Ovary (tissue), 9 donors: Measurements from ENCODE around the gene PBX1. TPM values are rescaled to one million over a fixed set of nuclear protein-coding genes. Genes with fewer than 3 reads are reported as not detected.

Experiments used
- DNase-seq, 5 donors: peaks; one replicate each; pipeline ENCODE4 v3.0.0-alpha.2; 2019 to 2020
- H3K27ac ChIP-seq, 2 donors: fragments of 200-600 bp; one replicate each; pipeline versions ENCODE4 v1.5.1 to v1.8.0; 2019 to 2022
- H3K27me3 ChIP-seq: fragments of 200-600 bp; one replicate; pipeline ENCODE4 v1.8.0; 2022
- H3K36me3 ChIP-seq: fragments of 200-600 bp; sonication (generic); one replicate; pipeline ENCODE4 v1.5.1; 2019
- H3K4me1 ChIP-seq: one replicate; pipeline ENCODE4 v1.8.1; 2013; ENCODE audit warnings: mild to moderate bottlenecking, moderate library complexity; ENCODE audit not compliant: insufficient read depth
- H3K4me3 ChIP-seq: fragments of 200-600 bp; sonication (generic); one replicate; pipeline ENCODE4 v1.5.1; 2017
- H3K9me3 ChIP-seq, 2 donors: fragments of 200-600 bp in 1 of 2; sonication (generic) in 1 of 2; one replicate each; pipeline versions ENCODE4 v1.5.1 to v1.8.1; 2013 to 2019; ENCODE audit warnings: mild to moderate bottlenecking in 1 of 2, moderate library complexity in 1 of 2
- EP300 ChIP-seq: sonication (generic); formaldehyde crosslinking; IDR thresholded peaks from one replicate; pipeline ENCODE4 v1.6.1; 2017; ENCODE audit warnings: antibody characterized with exemption
- POLR2A ChIP-seq: fragments of 450-650 bp; IDR thresholded peaks from one replicate; pipeline ENCODE4 v1.6.1; 2017; ENCODE audit warnings: antibody characterized with exemption, mild to moderate bottlenecking, moderate library complexity
- WGBS, 3 donors: extraction: QIAGEN DNeasy Blood & Tissue Kit in 1 of 3; methylation state at CpG; one replicate each; pipeline versions ENCODE4 v1.1.5 to v1.1.7; 2013 to 2017; 5-methylcytosine and 5-hydroxymethylcytosine counted together
- intact Hi-C, 4 donors: fragments of 100-400 bp; cut with DNase I; formaldehyde crosslinking; loops; one replicate each; pipeline versions ENCODE4 v1.11.0 to v1.15.1; 2022 to 2023
- polyA plus RNA-seq, 2 donors: library from polyadenylated mRNA; stranded (reverse); fragments of 200-250 nt in 1 of 2; fragments of 350-450 nt in 1 of 2; fragmentation: Illumina TruSeq in 1 of 2; extraction: RNeasy Lipid Tissue Mini Kit (QIAGEN cat#74804) in 1 of 2; gene quantifications; one replicate each; pipeline ENCODE4 v1.2.3, GENCODE V29; 2013 to 2014
- total RNA-seq, 7 donors: library from RNA; depleted of rRNA in 2 of 7; stranded (reverse); fragments of >200 nt in 2 of 7; fragmentation: NEBNext Ultra II Directional in 3 of 7; extraction: Animal tissue kit (Norgen Biotek cat#: 25700) in 3 of 7; gene quantifications; one replicate each; pipeline versions ENCODE4 v1.1.0 to v1.2.4, GENCODE V29; 2016 to 2023
- TF ChIP-seq, protein P1 (sequence below), 3 donors: fragments of 450-650 bp in 2 of 3; fragments of 200-600 bp in 1 of 3; IDR thresholded peaks; one replicate each; pipeline versions ENCODE4 v1.5.1 to v1.8.0; 2016 to 2022; ENCODE audit warnings: antibody characterized with exemption in 3 of 3, mild to moderate bottlenecking in 1 of 3
- donor health status: DM: no; HTN: no; CAD: no; lungs with moderate emphysema.
- donor health status: DM: no; HTN: no; CAD: no.
- donor health status: Bipolar disorder and iron deficiency.
- donor health status: DM: yes; HTN: yes; CAD: no.
- donor health status: DM: no; HTN: no; CAD: no.
- donor health status: DM: yes; HTN: yes; CAD: no.

Gene PBX1
- total and polyA plus RNA-seq, 9 donors, result 43.7 to 220 (median 142) TPM

DNA sequence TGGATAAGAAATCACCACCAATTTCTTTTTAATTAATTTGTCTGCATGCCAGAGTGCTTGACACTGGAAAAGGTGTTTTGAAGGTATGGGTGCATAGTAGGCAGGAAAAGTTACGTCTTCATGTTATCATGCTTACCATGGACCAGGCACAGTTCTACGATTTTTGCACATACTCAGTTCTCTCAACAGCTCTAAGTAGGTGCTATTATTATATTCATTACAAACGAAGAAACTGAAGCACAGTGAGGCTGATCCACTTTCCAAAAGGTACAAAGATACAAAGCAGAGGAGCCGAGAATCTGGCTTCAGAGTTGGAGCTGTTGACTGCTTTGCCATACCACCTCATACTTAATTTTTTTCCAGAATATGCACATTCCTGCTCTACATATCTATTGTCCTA is 306.4 kb downstream of the PBX1 start:
- 88 to 89% (median 89%) methylated on average over 4 of the region's 4 CpGs for WGBS, 3 donors
- no peaks in the 10 kb centered on the region for H3K27me3 ChIP-seq

DNA sequence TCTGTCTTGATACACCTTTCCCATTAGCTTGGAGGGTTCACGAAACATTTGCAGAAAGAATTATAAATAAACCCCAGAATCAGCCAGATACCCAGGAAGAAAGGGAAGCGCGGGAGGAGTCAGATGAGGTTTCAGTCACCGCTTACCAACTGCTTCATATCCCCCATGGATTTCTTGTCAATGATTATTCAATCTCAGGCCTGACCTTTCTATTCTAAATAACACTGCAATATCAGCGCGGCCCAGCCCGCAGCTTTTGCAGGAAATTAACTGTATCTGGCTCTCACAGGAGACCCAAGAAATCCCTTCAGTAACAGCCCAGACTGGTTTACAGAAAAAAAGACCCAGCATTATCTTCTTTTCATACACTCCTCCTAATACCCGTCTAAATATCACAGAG is 308.6 kb downstream of the PBX1 start:
- Histone ChIP-seq H3K4me3 (no peak overlapping the region), H3K27me3 (no peaks in the 10 kb centered on the region), H3K36me3 (no peaks in the 10 kb centered on the region), H3K27ac (no peak overlapping the region), H3K9me3 (no peaks in the 10 kb centered on the region), H3K4me1 (no peaks in the 10 kb centered on the region)
- no peak for TF ChIP-seq EP300
- TF ChIP-seq POLR2A, result no peak
- TF ChIP-seq, protein P1, sequence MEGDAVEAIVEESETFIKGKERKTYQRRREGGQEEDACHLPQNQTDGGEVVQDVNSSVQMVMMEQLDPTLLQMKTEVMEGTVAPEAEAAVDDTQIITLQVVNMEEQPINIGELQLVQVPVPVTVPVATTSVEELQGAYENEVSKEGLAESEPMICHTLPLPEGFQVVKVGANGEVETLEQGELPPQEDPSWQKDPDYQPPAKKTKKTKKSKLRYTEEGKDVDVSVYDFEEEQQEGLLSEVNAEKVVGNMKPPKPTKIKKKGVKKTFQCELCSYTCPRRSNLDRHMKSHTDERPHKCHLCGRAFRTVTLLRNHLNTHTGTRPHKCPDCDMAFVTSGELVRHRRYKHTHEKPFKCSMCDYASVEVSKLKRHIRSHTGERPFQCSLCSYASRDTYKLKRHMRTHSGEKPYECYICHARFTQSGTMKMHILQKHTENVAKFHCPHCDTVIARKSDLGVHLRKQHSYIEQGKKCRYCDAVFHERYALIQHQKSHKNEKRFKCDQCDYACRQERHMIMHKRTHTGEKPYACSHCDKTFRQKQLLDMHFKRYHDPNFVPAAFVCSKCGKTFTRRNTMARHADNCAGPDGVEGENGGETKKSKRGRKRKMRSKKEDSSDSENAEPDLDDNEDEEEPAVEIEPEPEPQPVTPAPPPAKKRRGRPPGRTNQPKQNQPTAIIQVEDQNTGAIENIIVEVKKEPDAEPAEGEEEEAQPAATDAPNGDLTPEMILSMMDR (IDR thresholded peaks at IDR 0.05), result no peak
- no peak for DNase-seq
- 51 to 73% (median 54%) methylated on average over 8 of the region's 8 CpGs for WGBS, 3 donors
- intact Hi-C loops, result no loop called here

More for the DNA sequence above, 306.4 kb downstream of the PBX1 start:
- Histone ChIP-seq H3K4me3 (no peak overlapping the region), H3K9me3 (no peaks in the 10 kb centered on the region), H3K27ac (no peak overlapping the region), H3K36me3 (no peaks in the 10 kb centered on the region), H3K4me1 (no peaks in the 10 kb centered on the region)
- TF ChIP-seq EP300 (no peak), POLR2A (no peak)
- TF ChIP-seq, protein P1 (IDR thresholded peaks at IDR 0.05), result no peak
- DNase-seq, result no peak
- intact Hi-C loops, result no loop called here

DNA sequence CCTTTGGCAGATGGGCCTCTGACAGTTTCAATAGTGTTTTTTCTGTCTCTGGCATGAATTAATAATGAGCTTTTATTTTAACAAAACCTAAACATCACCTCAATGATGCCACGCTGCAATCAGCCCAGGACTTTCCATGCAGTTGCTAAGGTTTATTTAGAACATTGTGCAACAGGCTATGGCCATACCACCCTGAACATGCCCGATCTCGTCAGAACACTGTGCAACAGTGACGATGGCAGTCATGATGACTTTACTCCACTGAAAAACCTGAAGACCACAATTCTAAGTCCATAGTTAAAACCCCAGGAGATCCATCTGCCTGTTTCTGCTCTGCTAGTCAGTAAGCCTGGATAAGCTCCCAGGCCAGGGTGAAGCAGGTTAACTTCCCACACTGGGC is 310.0 kb downstream of the PBX1 start:
- no peak for DNase-seq

DNA sequence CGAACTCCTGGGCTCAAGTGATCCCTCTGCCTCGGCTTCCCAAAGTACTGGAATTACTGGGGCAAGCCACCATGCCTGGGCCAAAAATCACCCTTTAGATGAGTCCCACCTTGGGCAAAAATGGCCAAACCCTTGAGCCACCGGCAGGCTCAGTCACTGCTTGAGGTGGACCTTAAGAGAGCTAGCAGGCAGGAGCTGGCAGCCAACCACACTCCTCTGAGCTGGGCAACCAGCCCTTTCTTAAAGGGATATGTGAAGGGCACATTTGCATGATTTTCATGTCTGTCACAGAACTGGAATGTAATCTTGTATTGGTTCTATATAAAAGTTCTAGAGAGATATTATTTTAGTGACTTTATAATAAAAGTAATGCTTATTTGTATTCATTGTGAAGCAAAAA is 316.5 kb downstream of the PBX1 start:
- TF ChIP-seq POLR2A (no peak), EP300 (no peak)
- TF ChIP-seq, protein P1 (IDR thresholded peaks at IDR 0.05), result no peak
- Histone ChIP-seq H3K9me3 (no peaks in the 10 kb centered on the region), H3K4me3 (no peak overlapping the region), H3K27ac (no peak overlapping the region), H3K36me3 (no peaks in the 10 kb centered on the region), H3K4me1 (no peaks in the 10 kb centered on the region), H3K27me3 (no peaks in the 10 kb centered on the region)
- DNase-seq, result no peak
- intact Hi-C loops, result no loop called here
- WGBS, 3 donors, result 91 to 94% (median 94%) methylated on average over 3 of the region's 3 CpGs

More for the DNA sequence above, 310.0 kb downstream of the PBX1 start:
- H3K9me3 ChIP-seq, result no peaks in the 10 kb centered on the region
- no peak overlapping the region for H3K27ac ChIP-seq
- no peaks in the 10 kb centered on the region for H3K36me3 ChIP-seq
- no peak overlapping the region for H3K4me3 ChIP-seq
- 93 to 100% (median 98%) methylated on average over 4 of the region's 4 CpGs for WGBS, 3 donors
- TF ChIP-seq POLR2A, result no peak
- TF ChIP-seq EP300, result no peak
- TF ChIP-seq, protein P1 (IDR thresholded peaks at IDR 0.05), result no peak
- intact Hi-C loops, result no loop called here
- H3K4me1 ChIP-seq, result no peaks in the 10 kb centered on the region
- H3K27me3 ChIP-seq, result no peaks in the 10 kb centered on the region
